ENCODE data around the gene TSPAN9. TPM values are rescaled to one million over a fixed set of nuclear protein-coding genes. Genes with fewer than 3 reads are reported as not detected.
"Not testable (repeated sequence)": the region's sequence is repeated elsewhere in the genome, so short reads cannot be mapped to it uniquely, and the experiment has no call there.

Gene TSPAN9
- total RNA-seq, 1 donor from 2014 or later = 54.4 TPM

- no peak for DNase-seq (ENCODE audit: low spot score)
Measured at GRCh38 chr12:3043406-3043805, 33.8 kb upstream of the TSPAN9 start.

GRCh38 chr12:3044141-3044630, 33.0 kb upstream of the TSPAN9 start:
- no peak for DNase-seq (ENCODE audit: low spot score)

DNA sequence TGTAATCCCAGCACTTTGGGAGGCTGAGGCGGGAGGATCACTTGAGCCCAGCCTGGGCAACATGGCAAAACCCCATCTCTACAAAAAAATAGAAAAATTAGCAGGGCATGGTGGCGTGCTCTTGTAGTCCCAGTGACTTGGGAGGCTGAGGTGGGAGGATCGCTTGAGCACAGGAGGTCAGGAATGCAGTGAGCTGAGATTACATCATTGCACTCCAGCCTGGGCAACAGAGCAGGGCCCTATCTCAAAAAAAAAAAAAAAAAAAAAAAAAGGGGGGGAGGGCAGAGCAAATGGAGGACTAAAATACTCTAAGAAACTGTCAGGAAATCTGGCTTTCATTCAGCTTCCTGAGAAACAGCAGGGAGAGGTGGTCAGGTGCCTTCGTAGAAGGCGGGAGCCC, 31.7 kb upstream of the TSPAN9 start:
- no peak for DNase-seq (ENCODE audit: low spot score)

DNA sequence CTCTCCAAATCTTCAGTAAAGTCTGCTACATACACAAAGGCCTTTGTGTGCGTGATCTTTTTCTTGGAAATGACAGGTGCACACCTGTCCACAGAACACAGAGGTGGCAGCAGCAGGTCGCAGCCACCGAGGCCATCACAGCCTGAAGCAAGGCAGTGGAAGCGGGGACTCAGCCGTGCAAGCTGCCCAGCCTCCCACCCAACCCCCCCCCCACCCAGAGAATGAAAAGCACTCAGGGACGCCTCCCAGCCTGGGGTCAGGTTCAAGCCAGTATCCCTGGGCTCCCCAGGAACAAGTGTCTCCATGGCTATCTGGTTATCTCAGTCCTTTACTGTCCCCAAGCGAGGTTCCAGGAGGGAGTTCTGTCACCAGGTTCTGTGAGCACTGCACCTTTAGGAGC, 31.2 kb upstream of the TSPAN9 start:
- DNase-seq (ENCODE audit: low spot score) = no peak

- no peak for DNase-seq (ENCODE audit: low spot score)
Measured at GRCh38 chr12:3046441-3047200, 30.6 kb upstream of the TSPAN9 start.

DNA sequence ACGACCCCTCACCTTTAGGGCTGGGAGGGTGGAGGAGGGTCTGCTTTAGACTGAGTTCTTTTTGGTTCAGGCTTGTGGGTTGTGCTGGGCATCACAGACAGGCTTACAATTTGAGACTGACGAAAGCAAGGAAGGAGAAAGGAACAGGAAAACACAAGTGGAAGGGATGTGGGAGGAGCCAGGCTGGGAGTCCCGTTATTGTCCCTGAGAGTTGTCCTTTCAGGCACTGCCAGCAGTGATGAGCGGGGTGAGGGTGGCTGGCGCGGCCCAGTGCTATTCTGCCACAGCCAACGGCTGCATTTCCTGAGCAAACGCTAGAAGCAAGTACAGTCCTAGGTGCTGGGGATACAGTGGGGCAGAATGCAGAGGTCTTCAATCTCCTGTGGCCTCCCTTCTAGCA, 29.2 kb upstream of the TSPAN9 start:
- no peak for DNase-seq (ENCODE audit: low spot score)

GRCh38 chr12:3048540-3048939, 28.6 kb upstream of the TSPAN9 start:
- DNase-seq (ENCODE audit: low spot score) = no peak

DNA sequence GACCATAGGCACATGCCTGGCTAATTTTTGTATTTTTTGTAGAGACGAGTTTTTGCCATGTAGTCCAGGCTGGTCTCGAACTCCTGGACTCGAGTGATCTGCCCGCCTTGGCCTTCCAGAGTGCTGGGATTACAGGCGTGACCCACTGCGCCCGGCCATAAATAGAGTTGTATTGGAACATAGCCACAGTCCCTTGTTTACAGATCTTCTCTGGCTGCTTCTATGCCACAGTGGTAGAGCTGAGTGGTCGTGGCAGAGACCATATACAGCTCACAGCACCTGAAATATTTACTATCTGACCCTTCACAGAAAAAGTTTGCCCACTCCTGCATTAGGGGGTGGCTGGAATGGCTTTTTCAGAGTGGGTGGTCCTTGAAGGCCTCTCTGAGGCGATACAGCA, 28.0 kb upstream of the TSPAN9 start:
- no peak for DNase-seq (ENCODE audit: low spot score)

DNA sequence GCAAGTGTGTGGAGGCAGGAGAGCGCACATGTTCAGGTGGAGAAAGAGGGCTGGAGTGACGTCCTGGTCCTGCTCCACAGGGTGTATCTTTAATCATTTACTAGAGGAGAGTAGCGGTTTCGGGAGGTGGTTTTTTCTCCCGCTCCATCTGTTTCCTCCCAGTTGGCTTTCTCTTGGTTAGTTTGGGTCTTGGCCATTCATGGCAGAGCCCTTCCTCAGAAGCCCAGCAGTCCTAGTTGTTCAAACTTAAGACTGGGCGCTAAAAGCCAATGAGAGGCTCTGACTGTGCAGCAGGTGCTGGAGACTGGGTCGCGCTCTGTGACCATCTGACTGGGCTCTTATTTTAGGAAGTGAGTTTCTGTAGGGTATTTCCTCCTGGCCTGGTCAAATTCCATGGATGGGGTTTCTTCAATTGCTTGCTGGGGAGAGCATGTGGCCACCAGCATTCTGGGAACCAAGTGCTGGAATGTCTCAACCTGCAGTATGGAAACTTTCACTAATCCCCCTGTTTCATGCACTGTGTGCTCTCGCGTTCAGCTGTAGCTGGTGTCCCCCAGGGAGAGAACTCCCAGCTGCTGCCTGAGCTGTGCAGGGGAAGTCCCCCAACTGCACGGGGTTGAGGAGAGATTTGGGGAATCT, 27.4 kb upstream of the TSPAN9 start:
- DNase-seq (ENCODE audit: low spot score) = no peak

GRCh38 chr12:3054374-3054773, 22.8 kb upstream of the TSPAN9 start:
- no peak for DNase-seq (ENCODE audit: low spot score)

DNA sequence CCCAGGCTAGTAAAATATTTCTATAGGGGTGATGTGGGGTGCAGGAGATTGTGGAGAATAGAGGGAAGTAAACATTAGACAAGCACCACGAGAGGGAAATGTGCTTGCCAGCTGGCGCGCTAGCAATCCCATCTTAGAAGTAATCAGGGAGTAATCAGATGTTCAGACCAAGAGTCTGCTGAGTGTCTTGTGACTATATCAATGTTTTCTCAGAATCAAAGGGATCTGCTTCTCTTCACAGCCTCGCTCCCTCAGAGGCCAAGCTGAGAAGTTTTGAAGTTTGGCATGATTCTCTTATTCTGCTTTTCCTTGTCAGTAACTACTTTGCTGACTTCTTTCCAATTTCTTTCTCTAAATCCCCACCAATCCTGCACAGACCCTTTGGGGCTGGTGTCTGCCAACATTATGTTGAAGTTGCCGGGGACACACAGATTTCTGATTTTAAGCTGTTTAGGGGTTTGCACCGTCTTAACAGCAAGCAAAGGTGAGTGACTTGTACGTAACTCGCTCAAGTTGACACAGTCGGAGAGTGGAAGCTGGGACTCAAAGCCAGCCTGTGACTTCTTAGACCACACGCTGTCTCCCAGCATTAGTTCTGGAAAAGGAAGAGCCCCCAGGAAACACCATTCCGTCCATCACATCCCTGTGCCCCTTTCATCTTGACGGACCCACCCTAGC, 22.0 kb upstream of the TSPAN9 start:
- peak; percentile 98 for DNase-seq (ENCODE audit: low spot score)

DNA sequence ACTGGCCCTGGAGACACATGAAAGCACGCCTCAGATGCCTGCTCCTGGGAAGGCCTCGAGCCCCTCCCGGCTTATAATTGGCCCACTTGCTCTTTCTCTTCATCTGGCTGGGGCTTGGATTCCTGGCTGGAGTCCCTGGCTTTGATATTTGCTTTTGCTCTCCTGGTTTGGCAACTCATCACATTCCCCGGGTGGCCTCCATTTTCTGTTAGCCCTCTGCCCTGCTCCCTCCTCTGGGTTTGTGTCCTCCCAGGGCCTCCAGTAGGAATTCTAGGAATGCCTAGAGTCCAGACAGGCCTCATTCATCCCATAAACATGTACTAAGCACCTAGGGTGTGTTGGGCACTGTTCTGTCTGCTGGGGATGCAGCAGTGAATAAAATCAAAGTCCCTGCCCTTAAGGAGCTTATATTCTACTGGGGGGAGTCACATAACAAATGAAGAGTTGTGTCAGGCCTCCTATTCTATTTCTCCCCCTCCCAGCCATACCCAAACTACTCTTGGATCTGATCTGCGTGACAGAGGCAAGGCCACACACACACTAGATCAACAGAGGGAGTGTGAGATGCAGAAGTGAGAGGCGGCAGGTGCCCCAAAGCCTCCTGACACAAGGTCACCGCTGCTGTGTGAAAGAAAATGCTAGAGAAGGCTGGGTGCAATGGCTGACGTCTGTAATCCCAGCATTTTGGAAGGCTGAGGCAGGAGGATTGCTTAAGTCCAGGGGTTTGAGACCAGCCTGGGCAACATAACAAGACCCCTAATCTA, 21.3 kb upstream of the TSPAN9 start:
- peak; percentile 94 for DNase-seq (ENCODE audit: low spot score)

DNA sequence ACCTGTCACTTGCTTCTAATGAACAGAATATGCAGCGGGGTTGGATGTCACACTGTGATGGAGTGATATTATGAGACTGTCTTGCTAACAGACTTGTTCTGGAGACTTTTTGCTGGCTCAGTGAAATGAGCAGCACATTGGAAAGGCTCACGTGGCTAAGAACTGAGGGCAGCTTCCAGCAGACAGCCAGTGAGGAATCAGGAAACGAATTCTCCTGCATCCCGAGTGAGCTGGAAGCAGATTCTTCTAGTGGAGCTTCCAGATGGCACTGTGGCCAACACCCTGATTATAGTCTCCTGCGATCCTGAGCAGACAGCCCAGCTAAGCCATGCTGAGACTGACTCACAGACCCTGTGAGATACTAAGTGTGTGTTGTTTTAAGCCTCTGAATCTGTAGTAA, 16.1 kb upstream of the TSPAN9 start:
- DNase-seq (ENCODE audit: low spot score) = peak; percentile 97

- DNase-seq (ENCODE audit: low spot score) = no peak
Measured at GRCh38 chr12:3061501-3062215, 15.5 kb upstream of the TSPAN9 start.

DNA sequence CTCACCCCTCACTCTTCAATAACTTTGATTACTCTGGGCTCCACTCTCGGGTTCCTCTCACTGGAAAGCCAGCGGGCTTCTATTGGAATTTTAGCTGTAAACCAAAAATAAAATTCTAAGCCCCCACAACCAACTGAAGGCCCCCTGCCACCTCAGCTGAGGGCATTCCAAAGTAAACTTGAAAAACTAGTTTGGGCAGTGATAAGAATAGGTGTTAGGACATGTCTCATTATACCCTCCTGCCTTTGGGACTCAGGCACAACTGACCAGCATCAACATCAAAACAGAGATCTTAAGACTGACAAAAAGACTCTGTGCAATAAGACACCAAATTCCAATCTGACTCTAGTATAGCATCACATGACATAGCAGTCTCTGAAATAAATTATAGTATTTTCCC, 11.9 kb upstream of the TSPAN9 start:
- no peak for DNase-seq (ENCODE audit: low spot score)

DNA sequence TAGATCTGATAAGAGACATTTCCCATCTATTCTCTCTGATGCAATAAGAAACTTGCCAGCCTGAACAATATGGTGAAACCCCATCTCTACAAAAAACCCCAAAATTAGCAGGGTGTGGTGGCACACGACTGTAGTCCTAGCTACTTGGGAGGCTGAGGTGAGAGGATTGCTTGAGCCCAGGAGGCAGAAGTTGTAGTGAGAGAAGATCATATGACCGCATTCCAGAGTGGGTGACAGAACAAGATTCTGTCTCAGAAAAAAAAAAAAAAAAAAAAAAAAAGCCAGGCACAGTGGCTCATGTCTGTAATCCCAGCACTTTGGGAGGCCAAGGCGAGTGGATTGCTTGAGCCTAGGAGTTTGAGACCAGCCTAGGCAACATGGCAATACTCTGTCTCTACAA, 11.3 kb upstream of the TSPAN9 start:
- not testable (repeated sequence) for DNase-seq (ENCODE audit: low spot score)

DNA sequence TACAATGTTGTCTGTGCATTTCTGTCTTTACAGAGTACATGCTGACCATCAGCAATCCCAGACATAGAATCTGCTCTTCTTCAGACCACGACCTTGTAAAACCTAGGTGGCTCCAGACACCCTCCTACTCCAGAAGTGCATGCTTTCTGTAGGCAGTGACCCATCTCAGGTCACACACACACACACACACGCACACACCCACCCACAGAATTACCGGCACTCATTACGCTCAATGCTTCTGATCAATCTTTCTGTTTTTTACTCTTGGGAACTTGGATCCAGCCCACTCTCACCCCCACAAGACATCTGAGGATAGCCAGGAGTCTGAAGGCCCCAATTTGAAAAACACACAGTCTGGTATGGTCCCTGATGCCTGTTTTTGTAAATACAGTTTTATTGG, 7.5 kb upstream of the TSPAN9 start:
- no peak for DNase-seq (ENCODE audit: low spot score)

- no peak for DNase-seq (ENCODE audit: low spot score)
Measured at GRCh38 chr12:3071107-3071506, 6.1 kb upstream of the TSPAN9 start.

DNA sequence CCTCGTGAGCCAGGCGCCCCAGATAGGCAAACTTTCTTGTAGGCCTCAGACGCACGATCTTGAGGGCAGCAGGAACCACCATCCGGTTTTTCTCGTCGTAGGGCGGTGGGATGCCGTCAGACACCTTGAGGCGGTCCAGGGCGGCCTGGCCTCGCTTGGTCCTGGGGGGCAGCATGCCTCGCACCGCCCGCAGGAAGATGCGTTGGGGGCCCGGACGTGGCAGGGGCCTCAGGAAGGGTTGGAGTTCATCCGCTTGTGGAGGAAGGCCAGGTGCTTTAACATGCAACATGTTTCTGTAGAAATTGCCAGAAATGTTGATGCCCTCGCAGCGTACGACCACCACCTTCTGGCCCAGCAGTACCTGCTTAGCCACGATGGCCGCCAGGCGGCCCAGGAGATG, 5.5 kb upstream of the TSPAN9 start:
- no peak for DNase-seq (ENCODE audit: low spot score)

GRCh38 chr12:3073438-3074250, 3.5 kb upstream of the TSPAN9 start:
- peak; percentile 89 for DNase-seq (ENCODE audit: low spot score)
